Right atrium auricular region (tissue), 2 donors: ENCODE data around the gene KIRREL3. TPM values are rescaled to one million over a fixed set of nuclear protein-coding genes. Genes with fewer than 3 reads are reported as not detected.

Experiments
- DNase-seq: peaks from one replicate; pipeline ENCODE4 v3.0.0-alpha.2; 2019; ENCODE audit warnings: low spot score
- H3K27ac ChIP-seq, 2 donors: fragments of 200-600 bp; sonication (generic); 1 replicate in 1 of 2; 2 replicates in 1 of 2; pipeline ENCODE4 v1.5.1; 2016 to 2019
- H3K27me3 ChIP-seq, 2 donors: fragments of 200-600 bp; sonication (generic); one replicate each; pipeline versions ENCODE4 v1.5.1 to v1.6.0; 2017 to 2019
- H3K36me3 ChIP-seq: fragments of 200-600 bp; sonication (generic); one replicate; pipeline ENCODE4 v1.5.1; 2016
- H3K4me1 ChIP-seq, 2 donors: fragments of 200-600 bp; sonication (generic); one replicate each; pipeline versions ENCODE4 v1.5.1 to v1.6.0; 2017 to 2019
- H3K4me3 ChIP-seq, 2 donors: fragments of 200-600 bp; sonication (generic); 1 replicate in 1 of 2; 2 replicates in 1 of 2; pipeline ENCODE4 v1.5.1; 2017 to 2019; ENCODE audit warnings: mild to moderate bottlenecking in 1 of 2, moderate library complexity in 1 of 2
- H3K9me3 ChIP-seq, 2 donors: fragments of 200-600 bp; sonication (generic); one replicate each; pipeline ENCODE4 v1.5.1; 2019
- total RNA-seq, 2 donors: library from RNA; depleted of rRNA; stranded (reverse); fragments of >200 nt; gene quantifications; one replicate each; pipeline ENCODE4 v1.1.0, GENCODE V29; 2016
- TF ChIP-seq, protein P1 (sequence below), 2 donors: fragments of 200-600 bp; sonication (generic); IDR thresholded peaks; one replicate each; pipeline ENCODE4 v1.5.1; 2019; ENCODE audit warnings: antibody characterized with exemption in 2 of 2

Gene KIRREL3
- total RNA-seq, 2 donors from 2014 or later = 0.51 to 0.74 TPM

DNA sequence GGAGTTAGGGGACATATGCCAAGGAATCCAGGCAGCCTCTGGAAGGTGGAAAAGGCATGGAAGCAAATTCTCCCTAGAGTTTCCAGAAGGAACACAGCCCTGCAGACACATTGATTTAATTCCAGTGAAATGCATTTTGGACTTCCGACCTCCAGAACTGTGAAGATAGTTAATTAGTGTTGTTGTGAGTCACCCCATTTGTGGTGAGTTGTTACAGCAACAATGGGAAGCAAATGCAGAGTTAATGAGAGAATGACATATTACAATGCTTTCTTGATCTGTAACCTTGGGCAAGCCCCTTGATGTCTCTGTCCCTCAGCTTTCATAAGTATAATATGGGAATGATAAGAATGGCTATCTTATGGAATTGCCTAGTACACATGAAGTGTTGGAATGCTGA lies 178.7 kb downstream of the KIRREL3 start:
- Histone ChIP-seq H3K36me3 (no peaks in the 10 kb centered on the region), H3K27ac (no peak overlapping the region), H3K27me3 (no peaks in the 10 kb centered on the region), H3K4me1 (peaks cover 0 to 9% of the 10 kb centered on the region in 2 donors), H3K4me3 (no peak overlapping the region), H3K9me3 (no peaks in the 10 kb centered on the region)
- no peak for DNase-seq
- TF ChIP-seq, protein P1, sequence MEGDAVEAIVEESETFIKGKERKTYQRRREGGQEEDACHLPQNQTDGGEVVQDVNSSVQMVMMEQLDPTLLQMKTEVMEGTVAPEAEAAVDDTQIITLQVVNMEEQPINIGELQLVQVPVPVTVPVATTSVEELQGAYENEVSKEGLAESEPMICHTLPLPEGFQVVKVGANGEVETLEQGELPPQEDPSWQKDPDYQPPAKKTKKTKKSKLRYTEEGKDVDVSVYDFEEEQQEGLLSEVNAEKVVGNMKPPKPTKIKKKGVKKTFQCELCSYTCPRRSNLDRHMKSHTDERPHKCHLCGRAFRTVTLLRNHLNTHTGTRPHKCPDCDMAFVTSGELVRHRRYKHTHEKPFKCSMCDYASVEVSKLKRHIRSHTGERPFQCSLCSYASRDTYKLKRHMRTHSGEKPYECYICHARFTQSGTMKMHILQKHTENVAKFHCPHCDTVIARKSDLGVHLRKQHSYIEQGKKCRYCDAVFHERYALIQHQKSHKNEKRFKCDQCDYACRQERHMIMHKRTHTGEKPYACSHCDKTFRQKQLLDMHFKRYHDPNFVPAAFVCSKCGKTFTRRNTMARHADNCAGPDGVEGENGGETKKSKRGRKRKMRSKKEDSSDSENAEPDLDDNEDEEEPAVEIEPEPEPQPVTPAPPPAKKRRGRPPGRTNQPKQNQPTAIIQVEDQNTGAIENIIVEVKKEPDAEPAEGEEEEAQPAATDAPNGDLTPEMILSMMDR (IDR thresholded peaks at IDR 0.05) = no peak

DNA sequence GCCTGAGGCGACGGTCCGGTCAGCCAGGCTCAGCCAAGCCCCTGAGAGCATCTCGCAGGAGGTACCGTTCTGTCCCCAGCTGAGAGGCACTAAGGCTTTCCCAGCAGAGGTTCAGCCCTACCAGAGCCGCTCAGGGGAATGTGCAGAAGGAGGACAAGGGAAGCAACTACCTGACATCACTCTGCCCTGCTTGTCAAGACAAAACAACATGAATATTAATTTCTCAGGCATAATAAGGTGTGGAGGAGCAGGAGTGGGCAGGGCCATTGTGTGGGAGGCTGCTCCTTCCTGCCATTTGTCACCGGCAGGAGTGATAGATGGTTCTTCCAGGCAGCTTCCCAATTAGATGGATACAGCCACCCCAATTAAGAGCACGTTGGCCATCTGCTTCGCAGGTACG lies 181.4 kb downstream of the KIRREL3 start:
- no peaks in the 10 kb centered on the region for H3K36me3 ChIP-seq
- peaks cover 0 to 9% of the 10 kb centered on the region in 2 donors for H3K4me1 ChIP-seq
- H3K27me3 ChIP-seq = no peaks in the 10 kb centered on the region
- TF ChIP-seq, protein P1 (IDR thresholded peaks at IDR 0.05) = no peak
- DNase-seq = no peak
- no peak overlapping the region for H3K27ac ChIP-seq
- H3K9me3 ChIP-seq = no peaks in the 10 kb centered on the region
- no peak overlapping the region for H3K4me3 ChIP-seq

DNA sequence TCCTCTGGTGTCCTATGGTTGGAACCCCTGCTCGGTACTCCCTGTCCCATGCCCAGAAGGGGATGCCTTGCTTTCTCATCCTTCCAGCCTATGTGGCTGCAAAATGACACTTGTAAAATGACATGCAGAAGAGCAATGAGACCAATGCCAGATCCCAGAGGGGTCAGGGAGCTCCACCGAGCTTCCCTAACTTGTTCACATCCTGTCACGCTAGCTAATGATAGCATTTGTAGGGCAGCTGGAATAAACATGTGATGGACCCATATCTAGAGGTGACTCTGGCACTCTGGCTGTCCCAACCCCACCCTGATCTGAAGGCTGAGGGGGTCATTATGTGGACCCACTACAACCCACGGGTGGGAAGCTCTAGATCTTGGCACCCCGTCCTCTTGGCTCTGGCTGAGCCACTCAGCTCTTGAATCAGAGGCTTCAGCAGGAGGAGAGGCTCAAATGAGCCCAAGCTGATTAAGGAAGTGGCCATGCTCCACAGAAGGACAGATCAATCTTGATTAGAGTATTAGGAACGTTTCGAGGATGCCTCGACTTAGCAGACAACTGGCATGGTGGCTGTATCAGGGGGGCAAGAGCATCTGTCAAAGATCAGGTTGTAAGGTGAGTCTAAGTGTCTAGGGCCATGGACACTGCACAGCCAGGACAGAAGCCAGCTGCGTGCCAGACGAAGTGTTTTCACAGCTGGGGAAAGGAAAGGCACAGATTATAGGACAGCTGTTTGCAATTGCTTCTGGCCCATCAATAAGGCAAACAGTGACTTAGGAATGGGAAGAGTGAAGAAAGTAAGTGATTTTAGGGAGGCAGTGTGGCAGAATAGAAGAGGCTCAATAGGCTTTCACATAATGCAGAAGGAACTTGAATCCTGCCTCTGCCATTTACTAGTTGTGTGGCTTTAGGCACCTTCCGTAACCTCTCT lies 182.8 kb downstream of the KIRREL3 start:
- Histone ChIP-seq H3K36me3 (no peaks in the 10 kb centered on the region), H3K27me3 (no peaks in the 10 kb centered on the region), H3K9me3 (no peaks in the 10 kb centered on the region), H3K27ac (no peak overlapping the region), H3K4me3 (no peak overlapping the region), H3K4me1 (peaks cover 0 to 9% of the 10 kb centered on the region in 2 donors)
- no peak for DNase-seq
- TF ChIP-seq, protein P1 (IDR thresholded peaks at IDR 0.05) = no peak

DNA sequence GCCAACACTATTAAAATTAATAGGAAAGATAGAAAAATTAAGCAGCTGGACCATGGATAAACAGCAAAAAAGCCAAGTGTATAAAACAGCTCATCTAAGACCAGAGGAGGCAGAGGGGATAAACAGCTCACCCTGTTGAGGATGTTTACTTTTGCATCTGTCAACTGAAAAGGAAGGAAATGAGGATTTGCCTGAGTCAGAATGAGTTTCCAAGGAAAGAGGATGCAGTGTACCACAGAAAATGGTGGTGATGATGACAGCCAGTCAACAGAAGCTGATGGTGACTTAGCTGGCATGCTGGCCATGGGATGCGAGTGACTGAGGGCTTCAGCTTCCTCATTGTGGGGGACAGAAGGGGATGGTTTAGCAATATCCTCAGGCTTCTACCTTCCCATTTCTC lies 183.5 kb downstream of the KIRREL3 start:
- Histone ChIP-seq H3K36me3 (no peaks in the 10 kb centered on the region), H3K4me3 (no peak overlapping the region), H3K27me3 (no peaks in the 10 kb centered on the region), H3K27ac (no peak overlapping the region), H3K9me3 (no peaks in the 10 kb centered on the region), H3K4me1 (peaks cover 0 to 9% of the 10 kb centered on the region in 2 donors)
- TF ChIP-seq, protein P1 (IDR thresholded peaks at IDR 0.05) = no peak
- no peak for DNase-seq

DNA sequence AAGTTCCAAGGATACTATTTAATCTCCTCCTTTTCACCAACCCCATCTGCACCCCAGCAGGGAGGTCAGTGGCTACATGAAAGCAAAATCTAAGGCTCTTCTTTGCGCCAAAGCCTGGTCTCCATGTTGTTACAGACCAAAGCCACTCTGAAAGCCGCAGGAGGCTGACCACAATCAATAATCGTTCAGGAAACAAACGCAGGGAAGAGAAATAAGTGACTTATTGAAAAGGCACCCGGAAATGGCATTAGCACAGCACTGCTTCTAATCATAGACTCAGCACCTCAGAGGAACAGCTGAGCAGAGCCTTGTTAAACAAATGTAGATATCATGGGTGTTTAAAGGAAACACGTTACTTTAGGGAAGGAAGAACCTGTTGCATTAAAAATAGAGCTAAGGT lies 183.9 kb downstream of the KIRREL3 start:
- no peak for DNase-seq
- Histone ChIP-seq H3K36me3 (no peaks in the 10 kb centered on the region), H3K9me3 (no peaks in the 10 kb centered on the region), H3K27ac (no peak overlapping the region), H3K4me1 (peaks cover 0 to 9% of the 10 kb centered on the region in 2 donors), H3K27me3 (no peaks in the 10 kb centered on the region), H3K4me3 (no peak overlapping the region)
- TF ChIP-seq, protein P1 (IDR thresholded peaks at IDR 0.05) = no peak
